AG20443 (cell line): Measurements from ENCODE around the gene ATG7.

Experiments
- DNase-seq: peaks from one replicate; pipeline ENCODE4 v3.0.0; 2012; ENCODE audit warnings: low spot score, mixed read lengths

ATG7 gene

GRCh38 chr3:11536936-11537612 lies 264.9 kb downstream of the ATG7 start:
- no peak for DNase-seq

- DNase-seq: no peak
These were observed 266.4 kb downstream of the ATG7 start for GRCh38 chr3:11538581-11538980.

DNA sequence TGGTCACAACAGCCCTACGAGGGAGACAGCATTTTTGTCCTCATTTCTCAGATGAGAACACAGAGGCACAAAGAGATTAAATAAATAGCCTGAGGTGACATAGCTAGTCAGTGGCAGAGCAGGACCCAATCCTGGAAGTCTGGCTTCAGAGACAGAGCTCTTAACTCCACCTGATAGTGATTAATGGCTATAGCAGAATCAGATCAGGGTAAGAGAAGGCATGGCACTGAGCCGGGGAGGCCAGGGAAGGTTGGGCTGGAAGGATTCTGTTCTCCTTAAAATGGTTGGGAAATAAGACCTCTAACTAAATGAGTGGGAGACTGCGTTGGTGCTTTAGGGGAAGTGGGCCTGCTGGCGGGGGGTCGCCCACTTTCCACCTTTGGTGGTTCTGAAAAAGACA lies 267.0 kb downstream of the ATG7 start:
- DNase-seq: no peak

GRCh38 chr3:11539677-11540076 lies 267.5 kb downstream of the ATG7 start:
- no peak for DNase-seq

GRCh38 chr3:11541321-11542303 lies 269.4 kb downstream of the ATG7 start:
- DNase-seq: no peak

DNA sequence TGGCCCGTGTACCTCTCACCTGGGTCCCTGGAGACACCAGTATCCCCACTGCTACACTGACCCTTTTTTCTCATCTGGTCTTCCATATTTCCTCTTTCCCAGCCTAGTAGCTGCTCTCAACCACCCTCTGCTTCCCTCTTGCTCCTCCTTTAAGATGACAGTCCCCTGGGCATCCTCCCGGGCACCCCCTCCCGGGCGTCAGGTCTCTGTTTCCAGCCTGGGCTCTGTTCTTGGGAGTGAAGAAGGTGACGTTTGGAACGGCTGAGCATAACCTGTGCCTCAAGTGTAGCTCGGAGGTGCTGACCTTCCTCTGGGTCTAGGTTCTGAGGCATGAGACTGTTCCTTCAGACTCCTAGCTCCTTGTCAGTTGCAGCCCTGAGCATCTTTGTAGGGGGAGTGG lies 270.4 kb downstream of the ATG7 start:
- DNase-seq: no peak

DNA sequence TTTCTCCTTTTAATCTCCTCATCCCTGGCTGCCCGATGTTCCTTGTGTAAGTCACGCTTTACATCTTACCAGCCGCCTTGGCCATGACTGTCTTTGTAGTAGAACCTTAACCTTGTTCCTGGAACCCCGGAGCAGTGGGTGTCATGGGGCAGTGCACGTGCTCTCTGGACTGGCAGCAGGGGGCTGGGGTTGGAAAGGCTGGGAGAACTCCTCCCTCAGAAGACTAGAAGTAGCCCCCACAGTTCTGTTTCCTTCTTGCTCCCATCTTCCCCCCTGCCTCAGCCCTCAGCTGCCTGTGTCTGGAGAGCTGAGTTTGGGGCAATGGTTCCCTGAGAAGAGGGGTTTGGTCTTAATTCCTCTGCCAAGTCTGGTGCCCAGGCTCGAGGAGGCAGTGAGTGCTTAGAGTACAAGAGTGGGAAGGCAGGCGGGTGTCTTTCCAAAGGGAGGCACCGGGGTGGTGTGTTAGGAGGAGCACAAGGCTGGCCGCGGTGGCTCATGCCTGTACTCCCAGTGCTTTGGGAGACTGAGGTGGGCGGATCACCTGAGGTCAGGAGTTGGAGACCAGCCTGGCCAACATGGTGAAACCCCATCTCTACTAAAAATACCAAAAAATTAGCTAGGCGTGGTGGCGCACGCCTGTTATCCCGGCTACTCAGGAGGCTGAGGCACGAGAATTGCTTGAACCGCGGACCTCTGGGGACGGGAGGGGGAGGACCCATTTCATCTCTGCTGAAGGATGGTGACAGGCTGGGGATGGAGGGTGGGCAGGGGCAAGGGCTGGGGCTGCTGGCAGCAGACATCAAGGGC lies 271.1 kb downstream of the ATG7 start:
- no peak for DNase-seq

DNA sequence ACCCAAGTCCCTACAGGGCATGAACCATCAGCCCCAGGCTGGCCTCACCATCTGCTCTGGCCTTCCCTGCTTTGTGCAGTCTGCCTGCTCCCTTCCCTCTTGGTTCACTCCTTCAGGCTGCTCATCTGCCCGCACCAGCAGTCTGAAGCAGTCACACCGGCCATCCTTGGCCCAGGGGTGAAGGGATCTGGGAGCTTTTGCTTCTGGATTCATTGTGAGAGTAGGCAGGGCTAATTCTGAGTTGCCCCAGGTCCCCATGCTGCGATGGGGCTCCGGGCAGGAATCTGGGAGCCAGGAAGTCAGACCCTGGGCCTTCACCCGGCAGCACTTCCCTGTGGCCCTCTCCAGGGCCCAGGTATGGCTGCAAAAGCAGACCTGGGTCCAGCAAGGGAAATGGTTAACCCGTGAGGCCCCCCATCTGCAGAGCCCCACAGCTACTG lies 271.8 kb downstream of the ATG7 start:
- DNase-seq: no peak

DNA sequence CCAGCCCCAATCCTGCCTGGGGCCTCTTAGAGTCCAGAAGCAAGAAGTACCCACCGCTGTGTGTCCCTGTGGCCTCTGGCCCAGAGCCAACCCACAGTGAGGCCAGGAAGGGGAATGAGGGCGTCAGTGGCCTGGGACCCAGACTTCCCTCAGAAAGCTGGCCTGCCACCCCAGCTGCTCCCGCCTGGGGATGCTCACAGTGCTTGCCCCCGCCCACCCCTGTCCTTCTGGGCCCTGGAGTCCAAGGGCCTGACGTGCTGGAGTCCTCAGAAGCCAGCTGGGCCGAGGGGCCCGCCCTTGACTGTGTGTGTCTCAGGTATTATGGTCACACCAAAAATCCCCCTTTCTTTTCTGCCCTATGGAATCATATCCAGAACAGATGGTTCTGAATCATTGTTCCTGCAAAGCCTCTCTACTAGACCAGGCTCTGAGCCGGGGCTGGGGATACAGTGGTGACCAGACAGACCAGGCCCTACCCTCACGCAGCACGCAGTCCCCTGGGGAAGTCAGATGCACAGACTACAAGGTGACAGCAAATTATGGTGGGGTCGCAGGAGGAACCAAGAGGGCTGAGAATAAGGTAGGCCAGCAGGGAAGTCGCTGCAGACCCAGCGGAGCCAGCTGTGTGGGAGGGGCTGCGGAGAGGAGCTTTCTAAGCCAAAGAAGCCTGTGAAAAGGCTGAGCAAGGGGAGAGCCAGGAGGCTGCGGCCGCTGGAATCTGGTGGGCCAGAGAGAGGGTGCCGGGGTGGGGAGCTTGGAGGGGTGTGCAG lies 272.4 kb downstream of the ATG7 start:
- DNase-seq: peak; percentile 61

DNA sequence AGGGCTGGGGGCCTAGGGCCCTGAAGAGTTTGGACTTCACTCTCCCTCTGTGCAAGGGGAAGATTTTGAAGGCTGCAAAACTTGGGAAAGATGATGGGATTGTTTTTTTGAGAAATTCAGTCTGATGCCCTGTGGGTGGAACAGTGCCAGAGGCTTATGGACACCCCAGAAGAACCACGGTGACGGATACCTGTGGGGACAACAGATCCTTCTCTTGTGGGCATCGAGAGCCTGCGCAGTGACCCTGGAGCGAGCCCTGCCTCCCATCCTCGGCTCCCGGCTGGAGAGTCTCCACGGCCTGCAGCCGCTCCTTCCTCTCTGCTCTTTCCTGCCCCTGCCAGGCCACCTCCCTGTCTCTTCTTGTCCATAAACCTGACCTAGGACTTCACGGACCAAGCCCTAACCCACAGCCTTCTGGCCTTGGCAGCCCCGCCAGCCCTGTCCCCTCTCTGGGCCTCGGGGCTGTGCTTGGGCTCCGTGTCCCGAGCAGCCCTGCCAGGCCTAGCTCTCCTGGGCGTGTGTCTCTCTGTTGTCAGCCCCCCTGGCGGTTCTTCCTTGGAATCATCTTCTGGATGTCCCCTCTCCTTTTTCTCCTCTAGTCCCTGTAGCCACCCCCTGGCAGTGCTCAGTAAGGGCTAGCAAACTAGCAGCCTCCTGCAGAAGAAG lies 273.1 kb downstream of the ATG7 start:
- DNase-seq: peak; percentile 69

DNA sequence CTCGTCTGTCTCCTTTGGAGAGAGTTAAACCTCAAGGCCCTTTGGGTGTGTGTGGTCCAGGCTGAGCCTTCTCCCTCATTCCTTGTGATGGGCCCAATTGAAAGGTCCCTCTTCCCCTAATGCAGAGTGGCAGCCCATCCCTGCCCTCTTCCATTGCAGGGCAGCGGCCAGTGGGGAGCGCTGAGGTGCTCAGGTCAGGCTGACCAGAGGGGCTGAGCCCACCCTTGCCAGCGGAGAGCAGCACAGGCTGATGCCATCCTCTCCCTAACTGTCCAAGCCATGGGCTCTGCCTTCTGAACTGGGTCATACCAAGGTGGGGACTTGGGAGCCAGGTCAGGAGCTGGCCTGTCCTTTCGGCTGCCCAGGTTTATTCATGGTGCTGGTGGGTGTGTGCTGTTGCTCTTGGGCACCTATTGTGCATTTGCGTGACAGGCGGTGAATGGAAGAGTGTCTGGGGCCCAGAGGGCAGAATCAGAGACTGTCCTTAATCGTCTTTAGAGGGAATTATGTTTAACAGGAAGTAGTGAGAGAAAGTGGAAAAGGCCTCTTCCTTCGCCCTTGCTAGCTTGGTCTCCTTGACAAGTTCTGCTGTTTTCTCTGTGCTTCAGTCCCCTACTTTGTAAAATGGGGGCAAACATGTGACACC lies 274.6 kb downstream of the ATG7 start:
- DNase-seq: no peak

GRCh38 chr3:11547498-11547897 lies 275.3 kb downstream of the ATG7 start:
- no peak for DNase-seq

DNA sequence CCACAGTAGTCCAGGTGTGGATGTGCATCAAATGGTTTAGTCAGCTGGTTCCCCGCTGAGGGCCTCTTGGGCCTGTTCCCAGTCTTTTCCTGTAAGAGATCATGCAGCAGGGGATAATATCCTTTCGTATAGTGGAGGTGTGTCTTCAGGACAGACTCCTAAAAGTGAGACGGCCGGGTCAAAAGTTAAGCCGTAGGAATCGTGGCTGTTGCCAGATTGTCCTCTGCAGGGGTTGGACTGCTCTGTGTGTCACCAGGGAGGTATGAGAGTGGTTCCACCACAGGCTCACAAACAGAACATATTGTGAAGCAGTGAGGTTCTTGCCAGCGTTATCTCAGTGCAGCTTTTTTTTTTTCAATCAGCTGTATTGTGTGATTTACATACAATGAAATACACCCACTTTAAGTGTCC lies 276.5 kb downstream of the ATG7 start:
- DNase-seq: peak; percentile 73

- DNase-seq: no peak
These were observed 277.5 kb downstream of the ATG7 start for GRCh38 chr3:11549580-11550140.

- DNase-seq: peak; percentile 45
These were observed 278.8 kb downstream of the ATG7 start for GRCh38 chr3:11551036-11551435.

DNA sequence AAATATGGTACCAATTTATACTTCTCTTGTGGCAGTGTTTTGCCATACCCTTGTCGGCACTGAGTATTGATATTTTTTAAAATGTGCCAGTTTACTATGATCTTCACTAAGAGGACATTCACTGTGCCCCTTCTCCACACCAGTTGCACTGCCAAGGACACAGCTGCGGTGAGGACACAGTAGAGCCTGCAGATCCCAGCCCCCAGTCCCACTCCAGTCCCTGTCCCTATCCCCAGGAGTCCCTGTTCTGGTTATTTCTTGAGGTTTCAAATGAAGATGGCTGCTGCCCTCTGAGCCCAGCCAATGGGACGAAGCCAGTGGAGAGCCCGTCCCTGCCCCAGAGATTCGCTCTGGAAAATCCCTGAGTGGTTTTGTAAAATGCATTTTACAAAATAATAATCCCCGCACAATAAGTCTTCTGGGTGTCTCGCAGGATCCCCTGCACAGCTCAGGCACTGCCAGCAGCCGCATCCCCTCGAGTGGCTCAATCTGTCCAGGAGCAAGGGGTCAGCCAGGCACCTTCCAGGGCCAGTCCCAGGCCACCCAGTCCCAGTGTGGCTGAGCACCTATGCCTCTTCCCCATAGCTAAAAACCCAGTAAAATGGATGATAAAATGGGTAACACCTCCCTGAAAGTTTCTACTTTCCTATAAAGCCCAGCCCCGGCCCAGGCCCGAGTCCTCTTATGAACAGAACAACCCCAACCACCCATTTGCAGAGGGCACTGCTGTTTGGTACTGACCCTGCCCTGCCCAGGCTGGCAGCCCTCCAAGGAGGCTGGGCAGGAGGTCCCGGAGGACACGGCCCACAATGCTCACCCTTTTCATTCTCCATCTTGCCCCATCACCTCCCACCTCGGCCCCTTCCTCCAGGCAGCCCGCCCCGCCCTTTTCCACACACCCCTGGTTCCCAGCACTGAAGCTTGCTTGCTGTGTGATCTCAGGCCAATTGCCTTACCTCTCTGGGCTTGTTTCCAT lies 280.4 kb downstream of the ATG7 start:
- no peak for DNase-seq

- no peak for DNase-seq
These were observed 281.4 kb downstream of the ATG7 start for GRCh38 chr3:11553436-11554235.

DNA sequence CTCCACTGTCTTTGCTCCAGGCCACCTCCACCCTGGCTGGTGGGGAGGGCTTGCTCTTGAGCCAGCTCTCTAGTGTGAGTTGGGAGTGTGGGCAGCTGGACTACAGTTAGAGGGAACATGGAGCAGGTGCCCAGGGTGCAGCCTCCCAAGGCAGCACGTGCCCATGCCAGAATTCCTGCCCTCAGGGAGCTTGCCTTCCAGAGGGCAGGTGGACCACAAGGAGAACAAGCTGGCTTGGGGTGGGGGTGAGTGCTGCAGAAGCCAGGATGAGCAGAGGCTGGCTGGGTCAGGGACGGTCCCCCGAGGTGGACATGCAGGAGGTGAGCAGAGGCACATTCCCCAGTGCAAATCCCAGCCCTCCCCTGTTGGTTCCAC lies 282.0 kb downstream of the ATG7 start:
- no peak for DNase-seq
